ENCODE data around the gene SNX19. TPM values are rescaled to one million over a fixed set of nuclear protein-coding genes. Genes with fewer than 3 reads are reported as not detected.
"Not testable (repeated sequence)": the region's sequence is repeated elsewhere in the genome, so short reads cannot be mapped to it uniquely, and the experiment has no call there.

Gene SNX19
- polyA plus RNA-seq: 10 to 100 TPM; 14.2 to 35.5 (median 16.2) TPM

- 0 to 1% (median 1%) methylated on average over 71 to 72 of the region's 72 CpGs for WGBS, 3 donors
These were observed at the start of gene SNX19 for GRCh38 chr11:130916238-130916855. SNX19 (minus strand) TSS chr11:130916479; CDS start chr11:130915939, 540 bp downstream.

GRCh38 chr11:130964058-130964792 lies 47.9 kb upstream of the SNX19 start:
- 80 to 83% (median 80%) methylated on average over 6 of the region's 6 CpGs for WGBS, 3 donors

More at GRCh38 chr11:130916238-130916855, at the start of gene SNX19:
- no peak within 1 kb of the TSS for H3K27ac ChIP-seq (ENCODE audit: low read depth, low read length)

GRCh38 chr11:130947889-130948288 lies 31.6 kb upstream of the SNX19 start:
- no peak overlapping the region for H3K27ac ChIP-seq (ENCODE audit: low read depth, low read length)
- 72 to 86% (median 82%) methylated on average over 6 of the region's 6 CpGs for WGBS, 3 donors

More at GRCh38 chr11:130964058-130964792, 47.9 kb upstream of the SNX19 start:
- no peak overlapping the region for H3K27ac ChIP-seq (ENCODE audit: low read depth, low read length)

GRCh38 chr11:130947481-130947880 lies 31.2 kb upstream of the SNX19 start:
- no peak overlapping the region for H3K27ac ChIP-seq (ENCODE audit: low read depth, low read length)
- WGBS, 3 donors: 57 to 93% (median 89%) methylated on average over 6 of the region's 6 CpGs

- WGBS, 3 donors: 60 to 86% (median 85%) methylated on average over 3 of the region's 3 CpGs
These were observed 30.8 kb upstream of the SNX19 start for GRCh38 chr11:130947058-130947457.

GRCh38 chr11:130945896-130946295 lies 29.6 kb upstream of the SNX19 start:
- no peak overlapping the region for H3K27ac ChIP-seq (ENCODE audit: low read depth, low read length)
- WGBS, 3 donors: 38 to 59% (median 47%) methylated on average over 9 of the region's 9 CpGs

More at GRCh38 chr11:130947058-130947457, 30.8 kb upstream of the SNX19 start:
- H3K27ac ChIP-seq (ENCODE audit: low read depth, low read length): no peak overlapping the region

GRCh38 chr11:130940706-130941105 lies 24.4 kb upstream of the SNX19 start:
- WGBS, 3 donors: 53 to 71% (median 59%) methylated on average over 1 of the region's 1 CpG
- no peak overlapping the region for H3K27ac ChIP-seq (ENCODE audit: low read depth, low read length)

GRCh38 chr11:130937051-130937450 lies 20.8 kb upstream of the SNX19 start:
- 66 to 74% (median 73%) methylated on average over 2 of the region's 2 CpGs for WGBS, 3 donors

GRCh38 chr11:130932086-130932712 lies 15.9 kb upstream of the SNX19 start:
- H3K27ac ChIP-seq (ENCODE audit: low read depth, low read length): no peak overlapping the region
- 80 to 91% (median 90%) methylated on average over 5 of the region's 5 CpGs for WGBS, 3 donors

More at GRCh38 chr11:130937051-130937450, 20.8 kb upstream of the SNX19 start:
- no peak overlapping the region for H3K27ac ChIP-seq (ENCODE audit: low read depth, low read length)

GRCh38 chr11:130924750-130925149 lies 8.5 kb upstream of the SNX19 start:
- no peak overlapping the region for H3K27ac ChIP-seq (ENCODE audit: low read depth, low read length)
- WGBS, 3 donors: 42 to 45% (median 43%) methylated on average over 3 of the region's 3 CpGs

- not testable (repeated sequence) for H3K27ac ChIP-seq (ENCODE audit: low read depth, low read length)
- WGBS, 3 donors: 65 to 78% (median 72%) methylated on average over 5 of the region's 5 CpGs
These were observed 4.3 kb upstream of the SNX19 start for GRCh38 chr11:130920612-130921011.

- no peak overlapping the region for H3K27ac ChIP-seq (ENCODE audit: low read depth, low read length)
- 46 to 71% (median 70%) methylated on average over 6 of the region's 6 CpGs for WGBS, 3 donors
These were observed 1.8 kb upstream of the SNX19 start for GRCh38 chr11:130918081-130918480.

- H3K27ac ChIP-seq (ENCODE audit: low read depth, low read length): no peak overlapping the region
- WGBS, 3 donors: 67 to 70% (median 69%) methylated on average over 8 of the region's 8 CpGs
These were observed 631 bp upstream of the SNX19 start for GRCh38 chr11:130916910-130917309.

GRCh38 chr11:130915603-130916237 lies 559 bp downstream of the SNX19 start:
- WGBS, 3 donors: 29 to 43% (median 36%) methylated on average over 21 of the region's 21 CpGs
- no peak overlapping the region for H3K27ac ChIP-seq (ENCODE audit: low read depth, low read length)

- H3K27ac ChIP-seq (ENCODE audit: low read depth, low read length): no peak overlapping the region
- WGBS, 3 donors: 76 to 89% (median 77%) methylated on average over 2 of the region's 2 CpGs
These were observed 3.0 kb downstream of the SNX19 start for GRCh38 chr11:130913268-130913667.

- WGBS, 3 donors: 90 to 93% (median 93%) methylated on average over 6 of the region's 6 CpGs
- no peak overlapping the region for H3K27ac ChIP-seq (ENCODE audit: low read depth, low read length)
These were observed 3.7 kb downstream of the SNX19 start for GRCh38 chr11:130912552-130912951.

- no peak overlapping the region for H3K27ac ChIP-seq (ENCODE audit: low read depth, low read length)
- 89 to 95% (median 90%) methylated on average over 11 of the region's 11 CpGs for WGBS, 3 donors
These were observed 5.0 kb downstream of the SNX19 start for GRCh38 chr11:130911306-130911705.

GRCh38 chr11:130909650-130910049 lies 6.6 kb downstream of the SNX19 start:
- no peak overlapping the region for H3K27ac ChIP-seq (ENCODE audit: low read depth, low read length)
- 25 to 83% (median 48%) methylated on average over 1 of the region's 1 CpG for WGBS, 3 donors
